ENCODE data around the gene SEC61G. TPM values are rescaled to one million over a fixed set of nuclear protein-coding genes. Genes with fewer than 3 reads are reported as not detected.

Gene SEC61G
- total RNA-seq = 143 and 736 TPM in 2 replicates

DNA sequence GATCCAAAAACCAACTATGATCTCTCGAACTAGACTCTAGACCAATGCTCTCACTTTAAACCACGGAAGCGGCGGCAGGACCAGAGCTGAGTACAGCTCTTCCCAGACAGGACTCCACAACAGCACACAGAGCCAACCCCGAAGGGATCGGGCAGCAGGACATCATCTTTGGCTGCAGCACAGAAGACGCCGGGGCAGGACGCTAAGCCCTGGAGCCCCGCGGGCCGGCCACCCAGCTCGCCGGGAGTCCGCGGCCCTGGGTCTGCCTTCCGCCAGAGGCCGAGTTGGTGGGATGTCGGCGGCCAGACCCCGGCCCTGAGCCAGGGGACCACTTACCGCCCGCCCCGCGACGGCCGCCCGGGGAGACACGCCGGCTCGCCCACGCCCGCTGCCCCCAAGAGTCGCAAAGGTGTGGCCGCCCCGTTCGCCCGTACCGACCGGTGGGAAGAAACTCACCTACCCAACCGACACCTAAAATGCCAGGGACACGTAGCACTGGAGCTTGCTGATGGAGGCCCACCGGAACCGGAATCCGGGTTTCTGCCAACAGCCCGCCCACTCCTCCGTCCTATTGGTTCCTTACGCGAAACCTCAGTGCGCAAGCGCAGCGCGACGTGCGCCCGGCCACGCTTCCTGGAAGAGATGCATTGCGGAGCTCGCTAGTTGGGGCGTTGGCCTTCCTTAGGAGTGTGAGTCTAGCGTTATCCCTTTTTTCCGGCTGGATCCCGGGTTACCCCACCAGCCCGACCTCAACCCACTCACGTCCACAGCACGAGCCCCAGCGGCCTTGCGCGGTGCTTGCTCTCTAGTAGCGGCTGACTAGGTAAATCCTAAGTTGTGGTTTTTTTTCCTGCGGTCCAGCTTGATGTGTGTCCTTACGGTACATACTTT, at the start of gene SEC61G:
Gene SEC61G (minus strand): TSS at position 510 of the 891 bp plus-strand sequence. CDS start 1,623 bp downstream, outside the sequence.

Other genes starting within 250 kb of the SEC61G start
- not detected in 2 replicates for gene VSTM2A, start 216.8 kb downstream of the SEC61G start, total RNA-seq

Data from smooth muscle cell of trachea (primary cell).